Calu3 (cell line): ENCODE measurements around the gene CLIP2. TPM values are rescaled to one million over a fixed set of nuclear protein-coding genes. Genes with fewer than 3 reads are reported as not detected.

Source experiments
- BruUV-seq: library from RNA; stranded (reverse); fragments of 400-500 nt; replicated peaks from 2 replicates; lab custom pipeline; 2021; lab: Mats Ljungman, UMichigan
- CTCF ChIA-PET: fragments of 300-600 bp; sonication (Branson Sonifier 250); formaldehyde crosslinking; loops from one replicate; lab custom pipeline; 2022; ENCODE audit warnings: antibody characterized with exemption; lab: Charles Lee
- DNase-seq: peaks from one replicate; pipeline ENCODE4 v3.0.0; 2022
- H3K27ac Mint-ChIP-seq: one replicate; pipeline ENCODE4 v1.8.0; 2022; ENCODE audit warnings: mixed read lengths; ENCODE audit not compliant: unreplicated experiment
- H3K27me3 Mint-ChIP-seq: one replicate; pipeline ENCODE4 v1.8.0; 2022; ENCODE audit warnings: mixed read lengths; ENCODE audit not compliant: unreplicated experiment
- H3K36me3 Mint-ChIP-seq: one replicate; pipeline ENCODE4 v1.8.0; 2022; ENCODE audit warnings: mild to moderate bottlenecking, moderate library complexity, mixed read lengths; ENCODE audit not compliant: insufficient read depth, unreplicated experiment
- H3K4me1 Mint-ChIP-seq: one replicate; pipeline ENCODE4 v1.8.0; 2022; ENCODE audit warnings: mild to moderate bottlenecking, low read depth, mixed read lengths; ENCODE audit not compliant: unreplicated experiment
- H3K4me3 Mint-ChIP-seq: one replicate; pipeline ENCODE4 v1.8.0; 2022; ENCODE audit warnings: mild to moderate bottlenecking, low read depth, moderate library complexity, mixed read lengths; ENCODE audit not compliant: unreplicated experiment
- H3K9me3 Mint-ChIP-seq: one replicate; pipeline ENCODE4 v1.8.0; 2022; ENCODE audit warnings: low read depth, mixed read lengths; ENCODE audit not compliant: unreplicated experiment
- intact Hi-C: fragments of 100-400 bp; cut with micrococcal nuclease; formaldehyde crosslinking; loops from one replicate; pipeline ENCODE4 v1.10.0; 2022; ENCODE audit not compliant: unreplicated experiment
- total RNA-seq: library from RNA; stranded (reverse); gene quantifications from 2 replicates; pipeline ENCODE4 v1.2.3, GENCODE V29; 2022
- TF ChIP-seq, protein P1 (sequence below): fragments of 200-600 bp; IDR thresholded peaks from one replicate; pipeline ENCODE4 v1.8.0; 2022; ENCODE audit warnings: antibody characterized with exemption; ENCODE audit not compliant: unreplicated experiment

CLIP2 gene
- total RNA-seq, 1 experiment from 2014 or later = 22.4 TPM

GRCh38 chr7:74291535-74291934 lies 2.3 kb downstream of the CLIP2 start:
- no TSS peak for BruUV-seq
- peak overlapping the region; percentile 68 for H3K4me3 Mint-ChIP-seq
- peaks cover 46% of the 10 kb centered on the region for H3K36me3 Mint-ChIP-seq
- no peak for DNase-seq
- intact Hi-C loops = loop anchor here (10.0 kb wide), 1 partner anchor 63 kb away; no protein-coding TSS in a partner anchor
- H3K27me3 Mint-ChIP-seq = no peaks in the 10 kb centered on the region
- TF ChIP-seq, protein P1, sequence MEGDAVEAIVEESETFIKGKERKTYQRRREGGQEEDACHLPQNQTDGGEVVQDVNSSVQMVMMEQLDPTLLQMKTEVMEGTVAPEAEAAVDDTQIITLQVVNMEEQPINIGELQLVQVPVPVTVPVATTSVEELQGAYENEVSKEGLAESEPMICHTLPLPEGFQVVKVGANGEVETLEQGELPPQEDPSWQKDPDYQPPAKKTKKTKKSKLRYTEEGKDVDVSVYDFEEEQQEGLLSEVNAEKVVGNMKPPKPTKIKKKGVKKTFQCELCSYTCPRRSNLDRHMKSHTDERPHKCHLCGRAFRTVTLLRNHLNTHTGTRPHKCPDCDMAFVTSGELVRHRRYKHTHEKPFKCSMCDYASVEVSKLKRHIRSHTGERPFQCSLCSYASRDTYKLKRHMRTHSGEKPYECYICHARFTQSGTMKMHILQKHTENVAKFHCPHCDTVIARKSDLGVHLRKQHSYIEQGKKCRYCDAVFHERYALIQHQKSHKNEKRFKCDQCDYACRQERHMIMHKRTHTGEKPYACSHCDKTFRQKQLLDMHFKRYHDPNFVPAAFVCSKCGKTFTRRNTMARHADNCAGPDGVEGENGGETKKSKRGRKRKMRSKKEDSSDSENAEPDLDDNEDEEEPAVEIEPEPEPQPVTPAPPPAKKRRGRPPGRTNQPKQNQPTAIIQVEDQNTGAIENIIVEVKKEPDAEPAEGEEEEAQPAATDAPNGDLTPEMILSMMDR = no peak
- no peaks in the 10 kb centered on the region for H3K9me3 Mint-ChIP-seq
- CTCF ChIA-PET = no interaction called here
- H3K27ac Mint-ChIP-seq = peak overlapping the region; percentile 17
- H3K4me1 Mint-ChIP-seq = peaks cover 65% of the 10 kb centered on the region

DNA sequence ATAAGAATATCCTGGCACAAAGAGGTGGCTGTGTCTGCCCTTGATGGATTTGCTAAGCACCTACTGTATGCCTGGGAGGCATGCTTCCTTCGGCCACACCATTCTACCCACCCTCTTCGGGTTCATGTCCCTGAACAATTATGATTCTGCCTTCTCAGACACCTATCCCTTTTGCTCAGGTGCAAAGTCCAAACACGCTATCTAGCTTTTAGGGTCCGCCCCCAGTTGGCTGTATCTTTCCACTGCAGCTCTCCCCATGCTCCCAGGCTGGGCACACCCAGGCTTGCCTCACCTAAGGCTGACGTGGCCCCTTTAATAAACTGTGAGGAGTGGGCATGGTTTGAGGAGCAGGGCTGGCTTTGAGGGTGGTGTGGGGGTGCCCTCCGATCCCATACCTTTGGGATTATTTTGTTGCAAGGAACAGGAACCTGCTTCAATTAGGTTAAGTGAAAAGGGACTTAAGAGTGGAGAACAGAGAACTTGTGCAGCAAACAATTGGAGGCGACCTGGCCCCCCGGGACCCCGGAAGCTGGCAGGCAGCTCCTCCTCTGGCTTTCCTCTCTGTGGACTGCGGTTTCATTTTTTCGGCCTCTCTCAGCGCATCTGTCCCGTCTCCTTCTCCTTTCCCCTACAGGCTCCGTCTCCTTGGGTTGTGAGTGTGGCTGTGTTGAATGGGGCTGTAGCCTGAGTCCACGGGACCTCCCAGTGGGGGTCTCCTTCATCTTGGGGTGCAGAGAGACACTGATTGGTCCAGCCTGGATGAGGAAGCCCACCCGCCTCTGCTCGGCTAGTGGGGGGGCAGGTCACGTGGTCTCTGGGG lies 3.8 kb downstream of the CLIP2 start:
- TF ChIP-seq, protein P1 = no peak
- DNase-seq = peak; percentile 66
- intact Hi-C loops = loop anchor here (10.0 kb wide), 1 partner anchor 62 kb away; no protein-coding TSS in a partner anchor
- Mint-ChIP-seq H3K4me3 (peak overlapping the region; percentile 76), H3K27ac (peak overlapping the region; percentile 93), H3K36me3 (peaks cover 44% of the 10 kb centered on the region), H3K27me3 (no peaks in the 10 kb centered on the region), H3K9me3 (no peaks in the 10 kb centered on the region), H3K4me1 (peaks cover 55% of the 10 kb centered on the region)
- CTCF ChIA-PET = interaction anchor here (0.6 to 0.9 kb wide), 2 partner anchors 14 to 17 kb away, joined by 3 to 4 read pairs; no protein-coding TSS in a partner anchor
- BruUV-seq = TSS peak; percentile 11

DNA sequence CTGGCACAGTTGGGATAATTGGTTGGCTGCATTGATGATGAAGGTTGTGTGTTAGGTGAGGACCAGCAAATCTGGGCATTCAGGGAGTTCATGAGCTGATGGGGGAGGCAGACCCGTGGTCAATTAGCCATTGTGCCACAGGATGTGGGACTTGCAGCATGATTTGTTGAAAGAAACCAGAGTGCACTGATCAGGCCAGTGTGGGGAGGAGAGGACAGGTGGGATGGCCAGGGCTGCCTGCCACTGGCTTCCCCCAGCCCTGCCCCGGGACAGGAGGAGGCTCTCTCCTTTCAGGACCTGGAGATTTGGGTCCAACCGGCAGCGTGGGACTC lies 4.3 kb downstream of the CLIP2 start:
- CTCF ChIA-PET = no interaction called here
- Mint-ChIP-seq H3K9me3 (no peaks in the 10 kb centered on the region), H3K4me3 (peak overlapping the region; percentile 76), H3K27me3 (no peaks in the 10 kb centered on the region), H3K27ac (peak overlapping the region; percentile 93), H3K4me1 (peaks cover 49% of the 10 kb centered on the region), H3K36me3 (peaks cover 39% of the 10 kb centered on the region)
- BruUV-seq = no TSS peak
- intact Hi-C loops = loop anchor here (10.0 kb wide), 1 partner anchor 61 kb away; no protein-coding TSS in a partner anchor
- TF ChIP-seq, protein P1 = no peak
- no peak for DNase-seq

- H3K27me3 Mint-ChIP-seq = no peaks in the 10 kb centered on the region
- TF ChIP-seq, protein P1 = no peak
- peaks cover 32% of the 10 kb centered on the region for H3K36me3 Mint-ChIP-seq
- H3K27ac Mint-ChIP-seq = no peak overlapping the region
- CTCF ChIA-PET = no interaction called here
- H3K9me3 Mint-ChIP-seq = no peaks in the 10 kb centered on the region
- H3K4me3 Mint-ChIP-seq = peak overlapping the region; percentile 31
- DNase-seq = no peak
- H3K4me1 Mint-ChIP-seq = peaks cover 44% of the 10 kb centered on the region
- BruUV-seq = no TSS peak
- intact Hi-C loops = loop anchor here (10.0 kb wide), 1 partner anchor 60 kb away; no protein-coding TSS in a partner anchor
Measured at GRCh38 chr7:74294191-74294998, 5.2 kb downstream of the CLIP2 start.
